ENCODE measurements around the gene HMCN2.
"Not testable (repeated sequence)": the region's sequence is repeated elsewhere in the genome, so short reads cannot be mapped to it uniquely, and the experiment has no call there.

HMCN2 gene

DNA sequence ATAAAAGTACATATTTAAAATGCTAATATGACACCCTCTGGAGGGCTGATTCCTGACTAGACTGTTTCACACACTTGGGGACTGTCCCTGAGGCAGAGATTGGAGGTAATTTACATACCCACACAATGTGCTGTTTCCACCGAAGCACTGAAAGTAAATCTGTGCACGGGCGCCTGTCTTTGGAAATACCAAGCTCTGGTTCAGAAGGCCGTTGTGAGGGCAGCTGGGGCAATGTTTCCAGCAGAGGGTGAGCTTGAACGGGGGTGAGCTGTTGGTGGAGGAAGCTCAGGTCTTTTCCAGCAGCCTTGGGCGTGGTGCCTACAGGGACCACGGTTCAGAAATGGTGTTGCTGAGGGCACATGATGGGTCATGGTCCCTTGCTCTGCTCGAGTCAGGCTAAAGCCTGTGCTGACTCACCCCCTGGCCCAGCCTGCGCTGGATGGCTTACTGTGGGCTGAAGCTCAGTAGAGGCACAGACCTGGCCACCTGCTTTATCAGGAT, 25.8 kb upstream of the HMCN2 start:
- peak in 1 of 2 donors; percentile 12 for DNase-seq (ENCODE audit: low read depth in 1 of 2, low spot score in 1 of 2)

- no peak for DNase-seq (ENCODE audit: low read depth in 1 of 2, low spot score in 1 of 2)
Measured at GRCh38 chr9:130240410-130241197, 25.0 kb upstream of the HMCN2 start.

DNA sequence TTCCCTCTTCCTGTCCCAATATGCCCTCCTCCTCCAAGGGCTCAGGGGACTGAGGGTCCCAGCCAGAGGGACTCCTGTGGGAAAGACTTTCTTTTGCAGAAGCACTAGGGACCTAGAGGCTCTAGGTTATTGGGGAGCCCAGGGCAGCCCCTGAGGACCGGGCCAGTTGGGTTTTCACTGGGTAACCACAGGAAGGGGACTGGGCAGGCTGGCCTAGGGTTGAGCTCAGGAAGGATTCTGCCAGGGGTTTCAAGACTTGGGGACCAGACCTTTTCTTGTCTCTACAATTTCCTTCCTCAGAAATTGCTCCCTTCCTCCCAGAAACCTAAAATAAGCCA, 24.4 kb upstream of the HMCN2 start:
- DNase-seq (ENCODE audit: low read depth in 1 of 2, low spot score in 1 of 2) = no peak

DNA sequence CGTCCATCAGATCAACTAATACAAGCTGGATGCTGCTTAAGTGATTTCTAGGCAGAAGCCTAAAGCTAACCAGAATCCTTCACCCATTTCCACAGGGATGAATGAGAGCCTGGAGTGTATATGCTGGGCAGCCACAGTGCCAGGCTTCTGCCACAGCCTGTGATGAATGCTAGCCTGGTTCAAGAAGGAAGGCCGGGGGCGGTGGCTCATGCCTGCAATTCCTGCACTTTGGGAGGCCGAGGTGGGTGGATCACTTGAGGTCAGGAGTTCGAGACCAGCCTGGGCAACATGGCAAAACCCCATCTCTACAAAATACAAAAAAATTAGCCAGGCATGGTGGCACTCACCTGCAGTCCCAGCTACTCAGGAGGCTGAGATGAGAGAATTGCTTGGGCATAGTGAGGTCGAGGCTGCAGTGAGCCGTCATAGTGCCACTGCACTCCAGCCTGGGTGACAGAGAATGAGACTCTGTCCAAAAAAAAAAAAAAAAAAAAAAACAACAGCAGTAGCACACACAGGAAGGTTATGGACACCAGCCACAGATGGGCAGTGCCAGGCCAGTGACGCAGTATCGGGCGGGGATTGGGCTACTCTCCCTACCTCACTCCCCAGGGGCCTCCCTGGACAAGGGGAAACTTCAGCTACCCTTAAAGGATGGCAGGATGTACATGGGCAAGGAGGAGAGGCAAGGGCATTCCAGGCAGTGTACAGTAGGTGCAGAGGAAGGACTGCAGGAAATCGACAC, 23.1 kb upstream of the HMCN2 start:
- no peak for DNase-seq (ENCODE audit: low read depth in 1 of 2, low spot score in 1 of 2)

- peak; percentile 52 to 76 for DNase-seq (ENCODE audit: low read depth in 1 of 2, low spot score in 1 of 2)
Measured at GRCh38 chr9:130243015-130243881, 22.3 kb upstream of the HMCN2 start.

GRCh38 chr9:130243882-130244170, 21.7 kb upstream of the HMCN2 start:
- DNase-seq (ENCODE audit: low read depth in 1 of 2, low spot score in 1 of 2) = no peak

GRCh38 chr9:130244548-130245165, 20.9 kb upstream of the HMCN2 start:
- DNase-seq (ENCODE audit: low read depth in 1 of 2, low spot score in 1 of 2) = no peak

GRCh38 chr9:130245474-130245873, 20.1 kb upstream of the HMCN2 start:
- no peak for DNase-seq (ENCODE audit: low read depth in 1 of 2, low spot score in 1 of 2)

DNA sequence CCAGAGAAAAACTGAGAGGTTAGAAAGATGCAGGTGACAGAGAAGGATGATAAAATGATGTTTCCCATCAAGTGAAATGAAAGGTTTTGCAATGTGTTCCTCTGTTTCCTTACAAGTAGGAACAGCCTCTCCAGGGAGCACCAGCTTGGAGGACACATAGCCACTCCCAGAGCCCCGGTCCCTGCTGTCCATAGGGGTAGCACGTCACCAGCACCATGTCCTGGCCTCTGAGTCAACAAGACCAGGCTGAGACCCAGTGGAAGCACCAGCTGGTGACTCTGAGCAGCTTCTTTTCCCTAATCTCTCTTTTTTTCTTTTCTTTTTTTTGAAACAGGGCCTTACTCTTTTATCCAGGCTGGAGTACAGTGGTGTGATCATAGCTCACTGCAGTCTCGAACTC, 19.4 kb upstream of the HMCN2 start:
- no peak for DNase-seq (ENCODE audit: low read depth in 1 of 2, low spot score in 1 of 2)

- DNase-seq (ENCODE audit: low read depth in 1 of 2, low spot score in 1 of 2) = no peak
Measured at GRCh38 chr9:130254747-130255630, 10.6 kb upstream of the HMCN2 start.

DNA sequence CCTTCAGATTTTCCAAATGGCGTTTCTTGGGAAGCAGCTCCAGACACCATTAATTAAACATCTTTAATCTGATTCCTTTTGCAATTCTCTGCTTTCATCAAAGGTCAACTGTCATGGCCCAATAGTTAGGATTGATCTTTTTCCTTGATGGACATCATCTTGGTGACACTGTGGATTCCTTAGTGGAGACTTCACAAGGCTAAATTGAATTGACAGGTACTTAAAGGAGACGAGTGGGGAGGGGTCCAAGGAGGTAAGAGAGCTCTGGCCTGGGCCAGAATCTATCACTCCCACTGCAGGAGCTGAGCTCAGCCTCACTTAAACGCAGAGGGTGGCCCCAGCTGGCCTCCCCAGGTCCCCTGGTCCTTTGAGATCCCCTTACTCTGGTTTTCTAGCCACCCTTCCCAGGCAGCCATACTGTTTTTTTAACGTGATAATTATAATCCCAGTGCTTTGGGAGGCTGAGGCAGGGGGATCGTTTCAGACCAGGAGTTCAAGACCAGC, 9.9 kb upstream of the HMCN2 start:
- DNase-seq (ENCODE audit: low read depth in 1 of 2, low spot score in 1 of 2) = no peak

DNA sequence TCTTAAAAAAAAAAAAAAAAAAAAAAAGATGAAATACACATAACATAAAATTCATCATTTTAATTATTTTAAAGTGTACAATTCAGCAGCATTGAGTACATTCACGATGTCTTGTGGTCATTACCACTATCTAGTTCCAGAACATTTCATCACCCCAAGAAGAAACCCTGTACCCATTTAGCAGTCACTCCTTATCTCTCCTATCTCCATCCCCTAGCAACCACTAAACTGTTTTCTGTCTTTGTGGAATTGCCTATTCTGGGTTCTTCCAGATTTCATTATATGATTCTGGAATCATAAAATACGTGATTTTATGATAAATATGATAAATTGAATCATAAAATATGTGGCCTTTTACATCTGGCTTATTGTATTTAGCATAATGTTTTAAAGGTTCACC, 8.9 kb upstream of the HMCN2 start:
- no peak for DNase-seq (ENCODE audit: low read depth in 1 of 2, low spot score in 1 of 2)

GRCh38 chr9:130258137-130258536, 7.4 kb upstream of the HMCN2 start:
- DNase-seq (ENCODE audit: low read depth in 1 of 2, low spot score in 1 of 2) = not testable (repeated sequence)

DNA sequence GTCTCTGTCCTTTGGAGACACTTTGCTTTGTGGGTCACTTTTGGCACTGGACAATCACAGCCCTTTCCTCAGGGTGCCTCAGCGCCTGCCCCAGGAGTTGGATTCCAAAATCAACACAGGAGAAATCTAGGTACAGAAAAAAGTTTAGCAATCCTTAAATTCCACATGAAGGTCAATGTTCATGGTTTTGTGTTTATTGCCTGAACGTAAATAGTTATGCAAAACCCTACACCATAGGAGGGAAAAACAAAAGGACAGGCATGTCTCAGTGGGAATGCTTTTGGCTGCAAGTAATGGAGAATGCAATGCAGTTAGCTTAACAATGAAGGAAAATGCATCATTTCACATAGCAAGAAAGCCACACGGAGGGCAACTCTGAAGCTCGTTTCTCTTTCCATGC, 6.5 kb upstream of the HMCN2 start:
- DNase-seq (ENCODE audit: low read depth in 1 of 2, low spot score in 1 of 2) = no peak

GRCh38 chr9:130260816-130261765, 4.5 kb upstream of the HMCN2 start:
- DNase-seq (ENCODE audit: low read depth in 1 of 2, low spot score in 1 of 2) = no peak

DNA sequence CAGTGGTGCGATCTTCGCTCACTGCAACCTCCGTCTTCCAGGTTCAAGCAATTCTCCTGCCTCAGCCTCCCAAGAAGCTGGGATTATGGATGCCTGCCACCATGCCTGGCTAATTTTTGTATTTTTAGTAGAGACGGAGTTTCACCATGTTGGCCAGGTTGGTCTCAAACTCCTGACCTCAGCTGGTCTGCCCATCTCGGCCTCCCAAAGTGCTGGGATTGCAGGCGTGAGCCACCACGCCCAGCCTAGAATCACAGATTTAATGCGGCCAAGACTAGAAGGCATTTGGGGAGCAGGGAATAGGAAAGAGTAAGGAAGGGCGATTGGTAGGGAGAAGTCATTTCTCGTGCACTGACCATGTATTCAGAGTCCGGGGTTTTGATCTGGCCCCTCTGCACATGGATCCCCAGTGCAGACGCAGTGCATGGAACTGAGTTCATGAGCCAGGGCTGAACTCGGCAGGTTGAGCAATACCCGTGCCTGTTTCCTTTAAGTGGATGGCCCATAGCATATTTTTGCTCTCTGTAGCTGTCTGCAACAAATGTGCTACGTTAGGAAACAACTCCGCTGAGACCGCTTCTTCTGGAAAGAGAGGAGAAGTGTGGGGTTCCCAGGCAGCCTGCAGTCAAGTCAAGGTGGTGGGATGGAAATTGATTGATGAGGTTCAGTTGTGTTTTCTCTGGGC, 3.4 kb upstream of the HMCN2 start:
- DNase-seq (ENCODE audit: low read depth in 1 of 2, low spot score in 1 of 2) = no peak

DNA sequence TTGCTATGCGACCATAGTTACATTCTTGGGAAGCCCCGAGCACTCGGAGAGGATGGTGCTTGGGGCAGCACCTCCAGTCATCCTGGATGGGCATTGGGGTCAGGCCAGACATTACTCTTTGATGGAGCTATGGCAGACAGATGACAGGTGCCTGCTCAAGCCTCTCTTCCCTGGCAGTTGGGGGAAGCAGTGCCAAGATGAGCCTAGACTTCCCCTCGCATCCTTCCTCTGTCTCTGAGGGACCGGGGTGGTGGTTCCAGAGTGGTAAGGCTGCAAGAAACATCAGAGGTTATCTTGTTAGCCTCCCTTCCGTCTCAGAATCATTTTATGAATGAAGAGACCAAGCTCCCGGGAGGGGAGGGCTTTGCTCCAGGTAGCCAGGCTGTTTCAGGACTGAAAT, 2.8 kb upstream of the HMCN2 start:
- DNase-seq (ENCODE audit: low read depth in 1 of 2, low spot score in 1 of 2) = no peak

- DNase-seq (ENCODE audit: low read depth in 1 of 2, low spot score in 1 of 2) = no peak
Measured at GRCh38 chr9:130263601-130264413, 1.8 kb upstream of the HMCN2 start.

Measured in stimulated activated CD4-positive, alpha-beta T cell treated with anti-CD3 and anti-CD28 coated beads, Interleukin-15, amount 100 ng/mL, for 1 hour (primary cell).